Measurements from ENCODE around the gene FFAR3.

GRCh38 chr19:35308910-35309309 is 49.4 kb upstream of the FFAR3 start:
- no peak for TF ChIP-seq ZNF629 (CRISPR knock-in tag; conservative IDR thresholded peaks at IDR 0.05)
- TF ChIP-seq ZFX (CRISPR knock-in tag; IDR thresholded peaks at IDR 0.05; ENCODE audit: low read depth) = no peak
- TF ChIP-seq ZNF362 (CRISPR knock-in tag; IDR thresholded peaks at IDR 0.05; ENCODE audit: borderline replicate concordance) = no peak
- no peak for TF ChIP-seq ZNF281 (CRISPR knock-in tag; IDR thresholded peaks at IDR 0.05; ENCODE audit: borderline replicate concordance)
- no peak for TF ChIP-seq ZNF768 (CRISPR knock-in tag; IDR thresholded peaks at IDR 0.05)
- no peak for TF ChIP-seq ZNF160 (CRISPR knock-in tag; IDR thresholded peaks at IDR 0.05)
- TF ChIP-seq RELA (CRISPR knock-in tag; IDR thresholded peaks at IDR 0.05) = no peak
- TF ChIP-seq KMT2A (CRISPR knock-in tag; IDR thresholded peaks at IDR 0.05) = no peak
- no peak for TF ChIP-seq CTCF (CRISPR knock-in tag; IDR thresholded peaks at IDR 0.05)
- no peak for TF ChIP-seq EZH2 (conservative IDR thresholded peaks at IDR 0.05; ENCODE audit: low read depth, low read length)
